NT2/D1 (cell line): ENCODE data around the gene TSC2.

Source experiments
- SUZ12 ChIP-seq: IDR thresholded peaks from 2 replicates; pipeline ENCODE4 v1.6.1; 2011; ENCODE audit not compliant: insufficient read length, insufficient read depth; ENCODE audit errors: extremely low read depth
- ZNF274 ChIP-seq: IDR thresholded peaks from 2 replicates; pipeline ENCODE4 v1.6.1; 2011; ENCODE audit warnings: mild to moderate bottlenecking, low read depth, low read length

DNA sequence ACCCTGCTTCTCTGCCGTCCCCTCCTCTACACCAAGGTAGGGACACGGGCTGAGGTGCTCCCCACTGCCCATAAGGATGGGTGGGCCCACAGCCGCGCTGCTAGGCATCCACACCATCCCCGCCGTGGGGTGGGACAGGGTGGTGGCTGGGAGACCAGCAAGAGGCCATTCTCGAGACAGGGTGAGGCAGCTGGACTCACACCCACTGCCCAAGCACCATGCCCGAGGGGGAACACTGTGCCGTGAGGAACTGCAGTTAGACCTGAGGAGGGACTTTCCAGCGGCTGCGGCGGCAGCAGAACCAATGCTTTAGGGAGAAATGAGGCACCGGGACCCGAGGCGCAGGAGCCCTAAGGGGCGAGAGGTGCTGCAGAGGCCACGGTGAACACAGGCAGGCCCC lies 74.6 kb downstream of the TSC2 start:
- TF ChIP-seq SUZ12, result no peak
- no peak for TF ChIP-seq ZNF274
